Measurements from ENCODE around the gene RNF212B.

- TF ChIP-seq ATF3 (IDR thresholded peaks at IDR 0.05; ENCODE audit: borderline replicate concordance, extremely low read depth, low read depth, low read length) (no peak), EZH2 (IDR thresholded peaks at IDR 0.05; ENCODE audit: borderline replicate concordance, control insufficient read depth, low read depth, low read length) (no peak), NFXL1 (IDR thresholded peaks at IDR 0.05; ENCODE audit: borderline replicate concordance) (no peak), KAT2A (conservative IDR thresholded peaks at IDR 0.05; ENCODE audit: control insufficient read depth, low read depth, low read length) (no peak)
- TF ChIP-seq, protein P1, sequence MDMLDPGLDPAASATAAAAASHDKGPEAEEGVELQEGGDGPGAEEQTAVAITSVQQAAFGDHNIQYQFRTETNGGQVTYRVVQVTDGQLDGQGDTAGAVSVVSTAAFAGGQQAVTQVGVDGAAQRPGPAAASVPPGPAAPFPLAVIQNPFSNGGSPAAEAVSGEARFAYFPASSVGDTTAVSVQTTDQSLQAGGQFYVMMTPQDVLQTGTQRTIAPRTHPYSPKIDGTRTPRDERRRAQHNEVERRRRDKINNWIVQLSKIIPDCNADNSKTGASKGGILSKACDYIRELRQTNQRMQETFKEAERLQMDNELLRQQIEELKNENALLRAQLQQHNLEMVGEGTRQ (IDR thresholded peaks at IDR 0.05; ENCODE audit: borderline replicate concordance, low read depth, low read length) = peak; percentile 10; the same call in 1 of the 2 replicates
Observed at GRCh38 chr14:23286020-23286901, 48.5 kb downstream of the RNF212B start, which contains the start of gene HOMEZ.

Measured in GM12878 (cell line).